OCI-LY3 (cell line): ENCODE results near the gene PBX2.

Source experiments
- H2AFZ ChIP-seq: fragments of 200-600, 300-600 bp; shearing (Covaris generic); 2 replicates; pipeline ENCODE4 v1.6.0; 2014; ENCODE audit warnings: antibody characterized with exemption, low read depth, low read length
- H3K27ac ChIP-seq: fragments of 200-600, 300-600 bp; sonication (generic); 2 replicates; pipeline ENCODE4 v1.5.1; 2014; ENCODE audit warnings: mild to moderate bottlenecking, low read length, moderate library complexity, mixed read lengths
- H3K27me3 ChIP-seq: fragments of 200-600, 300-600 bp; sonication (generic); 2 replicates; pipeline ENCODE4 v1.6.1; 2014; ENCODE audit warnings: low read depth, low read length, mixed read lengths
- H3K36me3 ChIP-seq: fragments of 200-600, 300-600 bp; sonication (generic); replicated peaks from 2 replicates; pipeline ENCODE3; 2014; ENCODE audit warnings: low read depth, low read length, mixed read lengths
- H3K4me1 ChIP-seq: fragments of 300-600, 200-600 bp; sonication (generic); 2 replicates; pipeline ENCODE4 v1.6.1; 2014; ENCODE audit warnings: low read length, mixed read lengths
- H3K4me2 ChIP-seq: fragments of 200-600, 300-600 bp; sonication (generic); 2 replicates; pipeline ENCODE4 v1.6.1; 2014; ENCODE audit warnings: low read length, mixed read lengths
- H3K4me3 ChIP-seq: fragments of 300-600, 200-600 bp; sonication (generic); 2 replicates; pipeline ENCODE4 v1.5.1; 2014; ENCODE audit warnings: antibody characterized with exemption, mild to moderate bottlenecking, low read length, moderate library complexity
- H3K79me2 ChIP-seq: fragments of 300-600, 200-600 bp; shearing (Covaris generic); 2 replicates; pipeline ENCODE4 v1.6.1; 2014; ENCODE audit warnings: mild to moderate bottlenecking, low read length, mixed read lengths
- H3K9ac ChIP-seq: fragments of 300-600, 200-600 bp; shearing (Covaris generic); 2 replicates; pipeline ENCODE4 v1.6.0; 2014; ENCODE audit warnings: mild to moderate bottlenecking, low read length, moderate library complexity
- H3K9me3 ChIP-seq: fragments of 200-600, 300-600 bp; shearing (Covaris generic); 2 replicates; pipeline ENCODE4 v1.6.1; 2014; ENCODE audit warnings: low read length, mixed read lengths; ENCODE audit not compliant: insufficient read depth
- H4K20me1 ChIP-seq: fragments of 200-600, 300-600 bp; sonication (generic); 2 replicates; pipeline ENCODE4 v1.6.1; 2016; ENCODE audit warnings: low read length, mixed read lengths; ENCODE audit not compliant: insufficient read depth
- CTCF ChIP-seq: fragments of 200-600, 300-600 bp; sonication (generic); IDR thresholded peaks from 2 replicates; pipeline ENCODE4 v1.5.1; 2014; ENCODE audit warnings: antibody characterized with exemption, low read length, low read depth
- EZH2phosphoT487 ChIP-seq: fragments of 200-600 bp; shearing (Covaris generic); IDR thresholded peaks from 2 replicates; pipeline ENCODE4 v1.6.1; 2018; ENCODE audit warnings: antibody characterized with exemption, mixed run types, low read depth

Gene PBX2

GRCh38 chr6:32202186-32202585 is 12.2 kb upstream of the PBX2 start:
- no peak overlapping the region for H2AFZ ChIP-seq
- H3K9ac ChIP-seq, result no peak overlapping the region
- peaks cover 4% of the 10 kb centered on the region for H3K4me1 ChIP-seq

DNA sequence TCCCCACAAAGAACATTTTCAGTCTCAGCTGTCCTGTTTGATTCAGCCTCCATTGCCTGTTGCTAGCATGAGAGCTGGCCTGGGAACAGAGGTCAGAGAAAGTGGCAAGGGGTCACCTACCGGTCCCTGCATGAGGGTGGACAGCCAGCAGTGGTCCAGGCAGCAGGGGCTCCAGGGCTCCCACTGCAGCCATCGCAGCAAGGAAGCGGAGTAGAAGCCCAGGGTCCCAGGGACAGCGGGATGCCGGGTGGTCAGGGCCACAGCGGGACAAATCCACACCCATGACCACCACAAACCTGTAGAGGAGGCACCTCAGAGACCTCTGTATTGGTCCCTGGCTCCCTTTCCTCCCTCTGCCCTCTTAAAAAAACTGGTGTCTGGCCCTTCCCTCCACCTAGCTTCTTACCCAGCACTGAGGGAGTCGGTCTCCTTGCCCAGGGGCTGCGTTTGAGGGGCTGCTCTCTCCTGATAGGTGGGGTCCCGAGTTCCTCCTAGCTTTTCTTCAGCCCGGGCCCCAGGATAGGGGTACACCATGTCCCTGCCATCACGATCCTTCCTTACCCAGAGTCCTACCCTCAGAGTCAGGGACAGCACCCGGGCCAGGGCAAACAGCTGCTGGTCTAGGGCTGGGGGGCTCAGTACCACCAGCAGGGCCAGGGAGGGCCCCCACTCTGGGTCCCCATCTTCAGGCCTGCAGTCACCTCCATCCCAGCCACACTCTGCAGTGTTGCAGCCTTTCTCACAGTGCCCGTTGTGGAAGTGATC is 10.9 kb upstream of the PBX2 start:
- H3K4me3 ChIP-seq, result no peak overlapping the region
- no peak overlapping the region for H3K4me2 ChIP-seq
- no peaks in the 10 kb centered on the region for H3K27me3 ChIP-seq
- TF ChIP-seq CTCF (no peak), EZH2phosphoT487 (no peak)
- H2AFZ ChIP-seq, result no peak overlapping the region
- H3K36me3 ChIP-seq, result no peaks in the 10 kb centered on the region
- H3K27ac ChIP-seq, result no peak overlapping the region
- no peak overlapping the region for H3K9ac ChIP-seq
- H3K9me3 ChIP-seq, result no peaks in the 10 kb centered on the region
- peaks cover 11% of the 10 kb centered on the region for H3K4me1 ChIP-seq
- no peaks in the 10 kb centered on the region for H4K20me1 ChIP-seq
- no peaks in the 10 kb centered on the region for H3K79me2 ChIP-seq

More at GRCh38 chr6:32202186-32202585, 12.2 kb upstream of the PBX2 start:
- no peak for TF ChIP-seq EZH2phosphoT487
- TF ChIP-seq CTCF, result no peak
- H3K27ac ChIP-seq, result no peak overlapping the region
- H3K36me3 ChIP-seq, result no peaks in the 10 kb centered on the region
- no peak overlapping the region for H3K4me3 ChIP-seq
- no peaks in the 10 kb centered on the region for H4K20me1 ChIP-seq
- H3K4me2 ChIP-seq, result no peak overlapping the region
- no peaks in the 10 kb centered on the region for H3K79me2 ChIP-seq
- no peaks in the 10 kb centered on the region for H3K27me3 ChIP-seq
- no peaks in the 10 kb centered on the region for H3K9me3 ChIP-seq

DNA sequence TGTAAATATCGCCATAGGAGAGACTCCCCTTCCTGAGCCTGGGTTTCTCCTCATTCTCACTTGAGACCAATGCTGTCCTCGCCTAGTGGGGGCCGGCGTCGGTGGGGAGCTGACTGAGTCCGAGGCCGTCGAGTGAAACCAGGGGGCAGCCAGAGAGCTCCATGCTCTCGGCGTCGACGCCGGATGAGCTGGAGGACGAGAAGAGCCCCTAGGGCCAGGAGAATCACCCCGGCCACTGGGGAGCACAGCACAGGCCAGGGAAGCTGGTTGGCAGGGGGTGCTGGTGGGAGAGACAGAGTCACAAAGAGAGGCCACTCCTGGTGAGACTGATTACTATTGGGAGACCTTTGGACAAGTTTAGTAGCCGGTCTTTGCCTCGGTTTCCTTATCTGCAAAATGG is 8.9 kb upstream of the PBX2 start:
- Histone ChIP-seq H3K9me3 (no peaks in the 10 kb centered on the region), H3K9ac (no peak overlapping the region), H4K20me1 (no peaks in the 10 kb centered on the region), H2AFZ (no peak overlapping the region), H3K4me2 (no peak overlapping the region), H3K79me2 (no peaks in the 10 kb centered on the region), H3K36me3 (no peaks in the 10 kb centered on the region), H3K4me3 (no peak overlapping the region), H3K27me3 (no peaks in the 10 kb centered on the region), H3K4me1 (peaks cover 20% of the 10 kb centered on the region), H3K27ac (no peak overlapping the region)
- TF ChIP-seq CTCF (no peak), EZH2phosphoT487 (no peak)

GRCh38 chr6:32198345-32198696 is 8.3 kb upstream of the PBX2 start:
- Histone ChIP-seq H3K4me3 (no peak overlapping the region), H2AFZ (no peak overlapping the region), H3K4me1 (peaks cover 24% of the 10 kb centered on the region), H3K9me3 (no peaks in the 10 kb centered on the region), H3K36me3 (no peaks in the 10 kb centered on the region), H3K79me2 (no peaks in the 10 kb centered on the region), H3K4me2 (no peak overlapping the region), H3K27me3 (no peaks in the 10 kb centered on the region), H3K9ac (no peak overlapping the region), H4K20me1 (no peaks in the 10 kb centered on the region), H3K27ac (no peak overlapping the region)
- TF ChIP-seq EZH2phosphoT487 (no peak), CTCF (no peak)
